ENCODE data around the gene NKD1.

Gene NKD1

DNA sequence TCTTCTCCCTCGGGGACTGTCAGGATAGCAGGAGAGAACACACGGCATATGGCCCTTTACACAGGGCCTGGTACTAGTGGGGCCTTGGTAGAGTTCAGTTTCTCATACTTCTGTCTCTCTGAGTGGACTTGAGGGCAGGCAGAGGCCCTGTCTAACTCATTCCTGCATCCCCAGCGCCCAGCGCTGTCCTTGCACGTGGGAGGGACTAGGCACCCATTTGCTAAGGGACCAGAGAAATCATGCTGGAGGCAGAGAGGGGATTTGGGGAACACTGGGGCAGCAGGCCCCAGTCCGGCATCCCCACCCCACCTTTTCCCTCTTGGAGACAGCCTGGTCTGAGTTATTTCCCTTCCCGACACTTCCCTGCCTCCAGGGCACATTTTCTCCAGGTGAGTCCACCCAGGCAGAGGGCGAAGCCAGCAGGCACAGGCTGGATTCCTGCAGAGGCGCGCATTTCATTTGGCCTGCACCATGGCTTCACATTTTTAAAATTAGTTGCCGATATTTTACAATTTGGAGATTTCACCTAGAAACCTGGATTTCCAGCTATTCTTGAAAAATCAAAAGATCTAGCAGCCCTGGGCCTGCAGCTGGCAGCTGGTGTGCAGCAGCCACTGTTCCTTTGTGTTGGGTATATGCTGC is 9.7 kb upstream of the NKD1 start:
- DNase-seq, result no peak

DNA sequence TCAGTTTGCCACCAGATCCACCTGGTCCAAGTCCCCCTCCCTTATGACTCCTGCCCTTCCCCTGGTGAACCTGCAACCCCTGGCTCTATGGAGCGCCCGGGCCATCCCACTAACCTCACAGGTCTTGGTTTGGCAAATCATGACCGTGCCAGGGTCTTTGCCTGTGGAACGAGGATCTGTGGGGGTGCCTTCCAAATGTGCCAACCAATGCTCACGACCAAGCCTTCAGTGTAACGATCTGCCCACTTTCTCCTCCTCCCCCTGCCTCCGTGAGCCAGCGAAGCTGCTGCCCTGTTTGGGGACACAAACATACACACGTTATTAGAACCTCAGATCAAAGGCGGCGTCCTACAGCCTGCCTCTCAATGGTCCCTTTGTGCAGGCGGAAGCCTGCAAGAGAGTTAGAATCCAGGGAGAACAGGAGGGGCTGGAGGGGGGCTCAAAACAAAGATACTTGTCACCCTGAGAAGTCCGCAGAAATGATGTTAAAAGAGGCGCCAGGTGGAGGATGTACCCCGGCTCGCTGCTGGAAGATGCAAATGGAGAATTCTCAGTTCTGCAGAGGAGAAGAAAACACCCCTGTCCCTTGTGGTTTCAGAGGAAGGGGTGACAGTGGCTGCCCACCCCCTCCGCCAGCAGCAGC is 9.0 kb upstream of the NKD1 start:
- DNase-seq, result no peak

DNA sequence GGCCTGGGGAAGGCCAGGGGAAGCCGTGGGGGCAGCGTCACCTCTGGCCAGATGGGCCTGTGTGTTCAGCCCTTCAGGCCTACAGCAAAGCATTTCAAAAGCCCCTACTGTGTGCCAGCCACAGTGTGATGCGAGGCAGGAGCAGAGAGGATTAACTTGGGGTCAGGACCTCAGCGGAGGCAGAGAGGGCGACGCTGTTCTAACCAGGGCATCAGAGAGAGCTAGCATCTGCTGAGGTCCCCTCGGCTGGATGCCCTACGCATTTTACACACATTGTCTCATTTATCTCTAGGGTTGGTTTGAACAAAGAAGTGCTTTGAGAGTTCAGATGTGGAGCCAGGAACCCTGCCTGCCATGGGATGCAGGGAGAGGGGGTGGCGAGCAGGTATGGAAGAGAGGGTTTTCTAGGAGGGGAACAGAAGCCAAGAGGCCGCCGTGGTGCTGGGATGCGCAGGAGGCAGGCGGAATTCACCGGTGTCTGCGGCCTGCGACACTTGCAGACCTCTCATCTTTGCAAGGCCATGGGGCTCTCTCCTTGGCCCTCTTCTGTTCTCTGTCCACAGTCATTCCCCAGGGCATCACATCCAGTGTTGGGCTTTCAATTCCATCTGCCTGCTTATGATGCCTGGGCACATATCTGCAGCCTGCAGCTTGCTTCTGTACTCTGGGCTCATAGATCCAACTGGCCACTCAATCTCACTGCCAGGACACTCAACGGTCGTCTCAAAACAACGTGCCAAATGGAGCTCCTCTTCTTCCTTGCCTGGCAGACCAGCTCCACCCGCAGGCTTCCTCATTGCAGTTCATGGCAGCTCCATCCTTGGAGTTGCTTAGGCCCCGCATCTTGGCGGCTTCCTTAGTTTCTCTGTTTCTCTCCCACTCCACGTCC is 8.1 kb upstream of the NKD1 start:
- DNase-seq, result no peak

DNA sequence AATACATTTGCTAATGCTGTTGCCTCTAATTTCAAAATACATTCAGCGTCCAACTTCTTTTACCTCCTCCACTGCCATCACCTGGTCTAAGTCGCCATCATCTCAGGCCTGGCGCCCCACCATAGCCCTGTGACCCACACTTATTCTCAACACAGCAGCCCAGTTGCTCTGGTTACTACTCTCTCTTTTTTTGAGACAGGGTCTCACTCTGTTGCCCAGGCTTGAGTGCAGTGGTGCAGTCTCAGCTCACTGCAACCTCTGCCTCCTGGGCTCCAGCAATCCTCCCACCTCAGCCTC is 7.5 kb upstream of the NKD1 start:
- no peak for DNase-seq

DNA sequence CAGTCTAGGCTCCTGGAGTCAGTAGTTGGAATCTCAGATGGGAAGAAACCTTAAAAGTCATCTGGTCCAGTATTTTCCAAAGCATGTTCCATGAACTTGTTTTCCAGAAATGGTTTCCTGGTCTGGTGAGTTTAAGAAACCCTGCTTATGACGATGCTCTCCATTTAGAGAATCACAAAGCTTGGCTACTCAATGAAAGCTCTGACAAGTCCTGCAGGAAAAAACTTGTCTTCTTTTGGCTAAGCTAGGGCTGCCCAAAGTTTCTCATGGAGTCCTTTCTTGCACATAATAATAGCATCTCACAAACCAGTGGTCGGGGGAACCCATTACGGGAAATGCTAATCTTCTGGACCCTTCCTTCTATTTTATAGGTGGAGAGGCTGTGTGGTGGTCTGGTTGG is 5.5 kb upstream of the NKD1 start:
- DNase-seq, result no peak

DNA sequence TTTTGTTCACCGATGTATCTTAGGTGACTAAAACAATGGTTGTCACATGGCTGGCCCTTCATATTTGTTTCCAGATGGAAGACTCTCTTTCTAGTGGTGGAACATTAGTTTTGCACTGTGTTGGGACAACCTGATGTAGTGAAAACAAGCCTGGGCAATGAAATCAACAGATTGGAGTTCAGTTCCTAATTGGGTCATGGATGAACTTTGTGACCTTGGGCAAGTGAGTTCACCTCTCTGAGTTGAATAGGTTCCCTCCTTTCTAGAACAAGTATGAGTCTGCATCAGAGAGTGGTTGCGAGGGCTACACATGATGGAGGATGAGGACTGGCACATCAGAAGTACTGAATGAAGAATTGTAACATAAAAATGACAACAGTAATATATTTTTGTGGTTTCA is 2.1 kb upstream of the NKD1 start:
- no peak for DNase-seq

DNA sequence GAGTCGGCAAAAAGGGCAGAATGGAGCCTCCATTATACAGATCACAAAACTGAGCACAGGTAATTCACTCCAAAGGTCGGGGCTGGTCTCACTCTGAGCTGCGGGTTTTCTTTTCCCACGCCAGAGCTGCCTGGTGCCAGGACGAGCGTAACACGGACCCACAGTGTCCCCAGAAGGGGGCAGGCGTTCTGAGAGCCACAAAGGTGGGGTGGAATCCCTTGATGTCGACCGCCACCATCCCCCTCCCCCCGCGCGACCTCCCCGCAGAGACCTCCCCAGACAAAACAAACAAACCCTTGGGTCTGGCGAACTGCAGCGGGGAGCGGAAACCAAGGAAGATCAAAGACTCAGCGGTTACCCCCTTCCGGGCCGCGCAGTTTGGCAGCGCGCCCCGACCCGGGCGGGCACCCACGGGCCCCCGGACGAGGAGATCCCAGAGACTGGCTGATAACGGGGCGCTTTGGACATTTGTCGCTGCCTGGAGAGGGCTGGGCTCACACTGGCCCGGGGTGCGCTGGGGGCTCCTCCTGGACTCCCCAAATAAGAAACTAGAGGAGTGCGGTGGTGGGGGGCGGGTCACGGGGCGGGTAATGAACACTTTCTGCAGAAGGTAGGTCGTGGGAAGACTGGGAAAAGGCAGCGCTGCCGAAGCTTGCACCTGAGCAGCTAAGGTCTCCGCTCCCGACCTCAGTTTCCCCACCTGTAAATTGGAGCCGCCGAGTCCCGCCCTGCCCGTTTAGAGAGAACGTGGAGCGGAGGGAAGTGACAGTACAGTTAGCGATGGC is 664 bp upstream of the NKD1 start:
- peak; percentile 45 for DNase-seq

DNA sequence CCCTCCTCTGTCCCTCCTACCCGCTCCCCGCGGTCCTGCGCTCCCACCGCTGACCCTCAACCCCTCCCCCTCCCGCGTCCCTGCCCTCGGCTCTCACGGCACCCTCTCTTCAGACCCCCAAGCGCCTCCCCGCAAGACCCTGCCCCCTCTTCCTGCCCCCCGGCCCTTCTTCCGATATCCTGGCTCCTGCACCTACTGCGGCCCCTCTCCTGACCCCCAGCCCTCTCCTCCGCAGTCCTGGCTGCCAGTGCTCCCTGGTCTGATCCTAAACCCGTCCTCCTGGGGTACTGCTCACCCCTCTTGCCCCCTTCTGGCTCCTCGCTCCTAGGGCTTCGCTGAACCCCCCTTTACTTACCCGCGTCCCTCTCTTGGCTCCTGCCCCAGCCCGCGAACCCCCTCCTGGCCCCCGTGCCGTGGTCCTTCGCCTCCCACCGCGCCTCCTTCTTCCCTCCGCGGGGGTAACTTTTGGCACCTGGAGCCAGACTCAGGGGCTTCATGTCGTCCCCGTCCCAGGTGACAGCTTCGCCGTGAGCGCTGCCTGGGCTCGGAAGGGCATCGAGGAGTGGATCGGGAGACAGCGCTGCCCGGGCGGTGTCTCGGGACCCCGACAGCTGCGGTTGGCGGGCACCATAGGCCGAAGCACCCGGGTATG is 839 bp downstream of the NKD1 start:
- no peak for DNase-seq

DNA sequence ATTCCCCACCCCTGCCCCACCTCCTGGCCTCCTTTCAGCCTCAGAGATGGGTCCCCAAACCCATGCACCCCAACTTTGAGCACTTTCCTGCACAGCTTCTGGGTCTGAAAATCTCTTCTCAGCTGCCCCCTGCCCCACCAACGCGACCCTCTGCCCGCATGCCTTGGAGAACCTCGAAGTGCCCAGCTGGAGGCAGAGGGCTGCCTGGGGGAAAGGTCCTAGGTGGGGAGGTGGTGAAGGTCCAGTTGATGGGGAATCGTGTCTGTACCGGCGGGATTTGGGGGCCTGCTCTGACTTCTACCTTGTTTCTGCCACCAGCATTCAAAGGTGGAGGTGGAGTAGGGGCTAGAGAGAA is 1.3 kb downstream of the NKD1 start:
- no peak for DNase-seq

DNA sequence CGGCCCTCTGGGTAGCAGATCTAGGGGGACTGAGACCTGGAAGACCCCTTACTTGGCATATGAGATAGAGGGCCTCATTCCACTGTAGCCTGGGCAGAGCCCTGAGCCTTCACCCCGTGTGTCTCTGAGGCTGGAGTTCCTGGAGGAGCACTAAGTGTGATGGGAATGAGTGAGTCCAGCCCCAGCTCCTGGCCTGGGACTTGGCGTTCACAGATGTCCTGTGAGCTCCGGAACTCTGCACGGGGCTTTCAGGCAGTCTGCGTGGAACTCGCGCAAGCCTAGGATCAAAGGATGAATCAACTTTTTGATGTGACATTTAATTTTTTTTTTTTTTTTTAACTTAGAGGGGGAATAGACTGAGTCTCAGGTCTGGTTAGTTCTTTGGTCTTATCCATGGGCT is 1.8 kb downstream of the NKD1 start:
- no peak for DNase-seq

DNA sequence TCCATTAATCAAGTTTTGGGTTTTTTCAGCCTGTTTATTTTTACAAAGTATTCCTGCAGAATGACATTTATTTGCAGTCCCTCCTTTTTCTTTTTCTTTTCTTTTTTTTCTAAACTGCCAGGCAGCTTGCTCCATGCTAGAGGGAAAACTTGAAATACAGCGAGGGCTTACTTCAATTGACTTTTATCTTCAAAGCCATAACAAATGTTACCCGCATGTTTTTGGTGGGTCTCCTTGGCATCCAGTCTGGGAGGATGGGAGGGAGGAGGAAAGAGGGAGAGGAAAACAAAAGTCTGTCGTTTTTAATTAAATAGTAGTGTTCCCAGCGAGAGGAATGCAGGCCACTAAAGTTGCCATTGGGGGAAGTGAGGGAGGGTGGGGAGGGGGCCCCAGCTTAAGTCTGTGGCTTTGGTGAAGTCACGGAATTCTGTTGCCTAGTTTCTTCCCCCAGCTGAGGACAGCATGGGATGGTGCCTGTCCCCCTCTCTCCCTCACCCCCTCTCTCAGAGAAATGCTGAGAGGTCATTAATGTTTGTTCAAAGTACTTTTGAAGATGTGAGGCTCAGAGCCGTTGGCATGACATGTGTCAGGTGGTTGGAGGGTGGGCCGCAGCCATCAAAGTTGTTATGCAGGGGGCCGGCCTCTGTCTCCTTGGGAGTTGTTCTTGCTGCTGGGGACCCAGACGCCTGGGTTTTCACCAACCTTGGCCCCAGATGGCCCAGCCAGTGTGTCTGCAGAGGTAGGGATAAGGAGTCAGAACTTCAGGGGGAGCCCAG is 2.9 kb downstream of the NKD1 start:
- no peak for DNase-seq

DNA sequence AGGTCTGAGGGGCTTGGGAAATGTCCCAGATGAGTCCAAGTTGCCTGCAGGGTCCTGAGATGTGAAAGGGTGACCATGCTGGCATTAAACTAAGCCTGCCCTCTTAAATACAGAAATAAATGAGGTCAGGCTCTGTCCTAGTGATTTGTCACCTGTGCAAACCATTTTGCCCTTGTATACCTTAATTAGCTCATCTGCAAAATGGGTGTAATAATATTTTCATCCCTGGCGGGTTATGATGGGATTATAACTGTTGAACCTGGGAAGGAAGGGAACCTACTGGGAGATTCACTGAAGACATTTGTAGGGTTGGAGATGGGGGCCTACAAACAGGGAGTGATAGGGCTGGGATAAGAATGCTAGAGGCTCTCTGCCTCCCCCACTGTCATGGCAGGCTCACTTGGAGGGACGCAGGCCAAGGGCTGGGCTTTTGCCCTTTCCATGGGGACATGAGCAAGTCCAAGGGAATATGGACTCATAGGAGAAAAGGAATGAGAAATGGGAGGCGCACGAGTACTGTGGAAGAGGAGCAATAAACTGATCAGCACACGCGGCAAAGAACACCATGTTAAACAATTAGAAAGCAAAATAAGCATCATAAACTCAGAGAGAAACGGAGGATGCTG is 4.4 kb downstream of the NKD1 start:
- no peak for DNase-seq

DNA sequence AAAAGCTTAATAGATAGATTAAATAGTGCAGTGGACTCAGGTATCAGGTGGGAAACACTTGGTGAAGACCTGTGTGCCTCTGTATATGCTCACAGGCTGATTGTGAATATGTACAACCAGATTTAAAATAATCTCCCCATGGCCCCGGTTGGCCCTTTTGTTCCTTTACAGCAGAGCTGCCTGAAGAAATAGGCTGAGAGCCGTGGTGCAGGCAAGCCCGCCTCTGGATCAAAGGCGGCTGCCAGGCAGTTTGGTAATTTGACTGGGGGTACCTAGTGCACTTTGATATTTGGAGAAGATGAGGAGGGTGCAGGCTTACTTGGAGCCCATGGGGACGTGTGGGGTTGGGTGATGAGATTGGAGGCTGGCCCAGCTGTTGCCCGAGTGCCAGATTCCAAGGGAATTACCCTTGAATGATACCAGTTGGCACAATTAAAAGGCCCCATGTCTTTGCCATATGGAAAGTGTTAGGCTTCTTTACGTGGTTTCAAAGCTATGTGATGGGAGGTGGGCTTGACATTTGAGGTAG is 5.0 kb downstream of the NKD1 start:
- no peak for DNase-seq

DNA sequence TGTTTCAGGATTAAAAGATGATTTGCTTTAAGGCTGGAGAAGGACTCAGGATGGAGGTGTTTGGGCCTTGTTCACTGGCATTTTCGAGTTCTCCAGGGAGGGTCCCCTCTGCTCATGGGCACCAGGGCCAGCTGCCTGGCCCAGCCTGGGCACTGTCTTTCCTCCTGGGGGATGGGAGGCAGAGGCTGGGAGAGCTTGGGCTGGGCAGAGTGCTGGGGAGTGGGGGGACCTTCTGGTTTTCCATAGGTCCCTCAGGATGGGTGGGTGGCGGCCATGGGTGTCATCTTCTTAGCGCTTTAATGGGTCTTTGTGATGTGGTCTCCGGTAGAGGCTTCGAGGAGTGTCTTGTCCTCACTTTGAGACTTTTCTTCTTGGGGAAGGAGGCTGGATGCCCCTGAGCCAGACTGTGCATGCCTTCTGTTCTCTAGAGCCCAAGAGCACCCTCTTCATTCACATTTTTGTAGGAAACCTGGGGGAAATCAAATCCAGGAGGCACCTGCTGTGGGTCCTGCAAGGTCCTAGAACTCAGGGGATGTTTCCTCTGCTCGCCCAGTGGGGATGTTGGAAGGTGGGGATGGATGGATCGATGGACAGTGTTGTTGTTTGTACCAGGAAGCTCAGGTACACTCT is 5.7 kb downstream of the NKD1 start:
- DNase-seq, result no peak

DNA sequence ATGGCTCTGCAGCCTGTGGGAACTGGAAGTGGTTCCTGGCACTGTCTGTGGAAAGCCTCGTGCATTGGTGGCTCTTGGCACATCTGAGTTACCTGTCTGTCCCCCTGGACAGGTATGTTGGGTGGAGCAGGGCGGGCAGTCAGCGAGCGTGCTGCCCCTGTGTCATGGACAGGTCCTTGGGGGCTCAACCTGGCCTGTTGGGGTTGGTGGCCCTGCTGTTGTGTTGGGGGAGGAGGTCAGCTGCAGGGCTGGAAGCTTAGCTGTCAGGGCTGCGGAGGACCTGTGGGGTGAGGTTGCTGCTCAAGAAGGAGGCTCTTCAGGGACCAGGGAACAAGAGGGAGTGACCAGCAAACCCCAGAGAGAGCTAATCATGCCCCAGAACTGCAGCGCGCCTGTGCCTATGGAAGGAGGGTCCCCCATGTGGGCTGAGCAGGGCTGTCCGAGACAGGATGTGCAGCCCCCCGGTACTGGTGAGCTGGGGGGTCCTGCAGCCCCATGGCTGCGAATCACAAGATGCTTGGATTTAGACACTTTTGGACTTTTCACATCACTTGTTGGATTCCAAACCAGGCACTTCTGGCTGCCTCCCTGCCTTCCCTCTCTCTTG is 7.2 kb downstream of the NKD1 start:
- DNase-seq, result no peak

DNA sequence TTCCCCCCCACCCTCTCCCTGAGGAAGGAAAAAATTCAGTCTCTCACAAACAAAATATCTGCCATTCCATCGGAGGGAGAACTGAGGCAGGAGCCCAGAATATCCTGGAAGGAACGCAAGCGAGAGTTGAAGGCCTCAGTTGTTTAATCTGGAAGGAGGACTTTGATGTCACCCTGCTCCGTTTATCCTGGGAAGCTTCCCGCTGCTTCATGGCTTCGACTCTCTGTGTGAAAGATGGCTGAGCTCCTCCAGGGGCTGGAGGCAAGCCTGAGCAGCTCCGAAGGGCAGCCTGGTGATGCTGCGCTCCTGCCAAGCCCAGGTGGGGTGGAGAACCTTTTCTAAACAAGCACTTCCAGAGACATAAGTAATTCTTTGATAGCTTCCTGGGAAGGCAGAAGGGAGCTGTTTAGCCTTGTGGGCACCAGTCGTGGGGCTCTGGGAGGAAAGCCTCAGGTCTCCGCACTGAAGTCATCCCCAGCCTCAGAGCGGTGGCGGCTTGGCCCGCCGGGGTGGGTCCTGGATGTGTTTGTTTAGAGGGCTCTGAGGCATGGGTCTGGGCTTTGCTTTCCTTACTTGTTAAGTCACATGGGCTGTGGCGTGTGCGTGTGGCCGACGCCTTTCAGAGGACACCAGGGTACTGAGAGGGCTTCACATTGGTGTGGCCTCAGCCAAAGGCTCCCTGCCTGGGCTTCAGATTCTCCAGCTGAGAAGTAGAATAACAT is 7.9 kb downstream of the NKD1 start:
- DNase-seq, result no peak

DNA sequence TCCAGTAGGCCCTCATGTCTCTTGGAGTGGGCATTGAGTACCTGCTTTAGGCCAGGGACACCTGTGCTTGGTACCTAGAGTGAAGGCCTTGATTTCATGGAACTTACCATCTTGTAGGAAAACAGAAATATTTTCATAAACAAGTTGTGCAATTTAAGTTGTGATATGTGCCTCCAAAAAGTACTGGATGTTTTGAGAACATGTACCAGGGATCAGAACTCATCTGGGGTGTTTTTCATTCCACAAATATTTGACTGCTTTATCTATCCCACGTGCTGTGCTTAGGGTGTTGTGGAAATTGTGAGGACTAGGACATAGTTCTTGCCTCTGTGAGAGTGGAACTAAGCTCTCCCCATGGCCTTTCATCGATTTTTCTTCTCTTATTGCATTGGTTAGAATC is 8.8 kb downstream of the NKD1 start:
- no peak for DNase-seq

DNA sequence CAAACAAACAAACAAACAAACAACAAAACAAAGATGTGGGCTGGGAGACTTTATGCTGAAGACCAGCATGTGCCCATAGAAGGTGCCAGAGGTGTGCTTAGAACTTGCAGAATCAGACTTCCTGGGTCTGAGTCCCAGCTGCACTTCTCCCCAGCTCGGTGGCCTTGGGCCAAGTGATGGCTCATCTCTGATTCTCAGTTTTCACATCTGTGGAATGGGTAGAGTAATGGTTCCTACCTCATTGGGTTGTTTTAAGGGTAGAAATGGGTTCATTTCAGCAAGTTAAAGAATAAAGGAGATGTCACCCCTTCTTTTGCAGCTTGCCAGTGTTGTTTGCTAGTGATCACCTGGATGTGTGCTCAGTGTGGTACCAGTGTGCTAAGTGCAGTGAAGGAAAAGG is 10.7 kb downstream of the NKD1 start:
- no peak for DNase-seq

DNA sequence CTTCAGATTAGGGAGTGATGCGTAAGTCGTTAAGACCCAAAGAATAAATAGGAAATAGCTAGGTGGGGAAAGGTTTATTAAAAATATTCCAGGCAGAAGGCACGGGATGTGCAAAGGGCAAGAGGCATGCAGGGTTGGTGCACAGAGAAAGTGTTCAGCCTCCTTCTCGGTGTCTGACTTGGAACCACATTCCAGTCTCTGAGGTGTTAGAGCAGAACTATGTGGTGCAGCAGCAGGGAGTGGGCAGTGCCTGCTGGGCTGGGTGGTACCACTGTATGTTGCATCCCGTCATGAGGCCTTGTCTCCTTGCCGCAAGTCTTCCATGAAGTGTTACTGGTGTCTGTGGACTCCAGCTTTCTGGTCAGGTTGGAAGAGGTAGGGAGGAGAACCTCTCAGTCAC is 11.1 kb downstream of the NKD1 start:
- DNase-seq, result no peak
